HG02973 (cell line): ENCODE data around the gene RSRP1.

Source experiments
- ATAC-seq: cut with Tn5 transposase; IDR thresholded peaks from one replicate; pipeline ENCODE4 v1.9.1; 2021; ENCODE audit warnings: moderate library complexity; ENCODE audit not compliant: unreplicated experiment

Gene RSRP1

GRCh38 chr1:25194572-25195020, 52.7 kb downstream of the RSRP1 start:
- no peak for ATAC-seq

- no peak for ATAC-seq
Observed at GRCh38 chr1:25194054-25194453, 53.2 kb downstream of the RSRP1 start.

GRCh38 chr1:25193229-25193628, 54.0 kb downstream of the RSRP1 start:
- ATAC-seq = no peak
